A673 (cell line): ENCODE results near the gene TCEAL4. TPM values are rescaled to one million over a fixed set of nuclear protein-coding genes. Genes with fewer than 3 reads are reported as not detected.

Source experiments
- BruUV-seq: library from RNA; stranded (reverse); fragments of 400-500 nt; replicated peaks from 2 replicates; lab custom pipeline; 2021; lab: Mats Ljungman, UMichigan
- CTCF ChIA-PET: fragments of 300-600 bp; sonication (Branson Sonifier 250); formaldehyde crosslinking; loops from one replicate; lab custom pipeline; 2022; ENCODE audit warnings: antibody characterized with exemption; lab: Charles Lee
- POLR2A ChIA-PET: fragments of 300-600 bp; sonication (Branson Sonifier 250); formaldehyde crosslinking; loops from one replicate; lab custom pipeline; 2022; ENCODE audit warnings: antibody characterized with exemption; ENCODE audit not compliant: low non-redundant PET; lab: Charles Lee
- DNase-seq: peaks from one replicate; pipeline ENCODE4 v3.0.0-alpha.2; 2015; ENCODE audit warnings: low spot score
- H3K27ac ChIP-seq: fragments of 200-600 bp; sonication (generic); 2 replicates; pipeline ENCODE4 v1.5.1; 2016; ENCODE audit warnings: mixed run types, low read depth, mild to moderate bottlenecking, mixed read lengths, antibody characterized with exemption, low read length; ENCODE audit not compliant: poor library complexity, severe bottlenecking
- H3K27me3 ChIP-seq: fragments of 200-600 bp; sonication (generic); replicated peaks from 2 replicates; pipeline ENCODE4 v1.6.1; 2017; ENCODE audit warnings: mixed run types, low read depth, mild to moderate bottlenecking, mixed read lengths, antibody characterized with exemption, low read length; ENCODE audit not compliant: insufficient read depth, poor library complexity
- H3K36me3 ChIP-seq: fragments of 200-600 bp; sonication (generic); 2 replicates; pipeline ENCODE4 v1.6.1; 2016; ENCODE audit warnings: mixed run types, mild to moderate bottlenecking, mixed read lengths, antibody characterized with exemption, low read length; ENCODE audit not compliant: insufficient read depth, poor library complexity, severe bottlenecking
- H3K4me1 ChIP-seq: fragments of 200-600 bp; sonication (generic); 2 replicates; pipeline ENCODE4 v1.6.1; 2017; ENCODE audit warnings: mixed run types, mild to moderate bottlenecking, mixed read lengths, antibody characterized with exemption, low read length; ENCODE audit not compliant: insufficient read depth, poor library complexity, severe bottlenecking
- H3K4me3 ChIP-seq: fragments of 200-600 bp; sonication (generic); 2 replicates; pipeline ENCODE4 v1.5.1; 2016; ENCODE audit warnings: low read depth, mixed run types, mild to moderate bottlenecking, mixed read lengths, low read length; ENCODE audit not compliant: poor library complexity, severe bottlenecking
- H3K9me3 ChIP-seq: fragments of 200-600 bp; sonication (generic); 2 replicates; pipeline ENCODE4 v1.6.1; 2016; ENCODE audit warnings: mixed run types, low read depth, mild to moderate bottlenecking, mixed read lengths, antibody characterized with exemption, low read length; ENCODE audit not compliant: poor library complexity, severe bottlenecking
- CTCF ChIP-seq: fragments of 300-800, 200-600 bp; sonication (generic); conservative IDR thresholded peaks from 2 replicates; pipeline ENCODE4 v1.5.1; 2017; ENCODE audit warnings: low read depth, mild to moderate bottlenecking, antibody characterized with exemption, low read length, moderate library complexity, mixed read lengths
- EZH2 ChIP-seq: fragments of 200-600 bp; sonication (generic); IDR thresholded peaks from 2 replicates; pipeline ENCODE4 v1.6.1; 2017; ENCODE audit warnings: borderline replicate concordance, low read depth, mild to moderate bottlenecking, mixed read lengths, antibody characterized with exemption, low read length; ENCODE audit not compliant: poor library complexity, severe bottlenecking
- intact Hi-C: fragments of 100-400 bp; cut with micrococcal nuclease; formaldehyde crosslinking; loops from one replicate; pipeline ENCODE4 v1.10.0; 2022; ENCODE audit not compliant: unreplicated experiment
- total RNA-seq: library from RNA; stranded (reverse); gene quantifications from 2 replicates; pipeline ENCODE4 v1.2.3, GENCODE V29; 2021

The TCEAL4 gene
- total RNA-seq, 1 experiment from 2014 or later = 37.3 TPM

- Histone ChIP-seq H3K9me3 (no peaks in the 10 kb centered on the region), H3K4me3 (no peak overlapping the region), H3K36me3 (no peaks in the 10 kb centered on the region), H3K27me3 (peaks cover 3% of the 10 kb centered on the region), H3K4me1 (no peaks in the 10 kb centered on the region), H3K27ac (no peak overlapping the region)
- ChIA-PET POLR2A (no interaction called here), CTCF (no interaction called here)
- no peak for DNase-seq
- no TSS peak for BruUV-seq
- intact Hi-C loops = no loop called here
- TF ChIP-seq CTCF = no peak
- no peak for TF ChIP-seq EZH2
These were observed 25.1 kb upstream of the TCEAL4 start for GRCh38 chrX:103560256-103560655.

- BruUV-seq = no TSS peak
- no peak for DNase-seq
- no peak for TF ChIP-seq EZH2
- TF ChIP-seq CTCF = no peak
- intact Hi-C loops = no loop called here
- ChIA-PET CTCF (no interaction called here), POLR2A (no interaction called here)
- no peaks in the 10 kb centered on the region for H3K36me3 ChIP-seq
- no peak overlapping the region for H3K4me3 ChIP-seq
- no peaks in the 10 kb centered on the region for H3K4me1 ChIP-seq
- H3K27me3 ChIP-seq = peaks cover 4% of the 10 kb centered on the region
- H3K27ac ChIP-seq = no peak overlapping the region
- no peaks in the 10 kb centered on the region for H3K9me3 ChIP-seq
These were observed 22.5 kb upstream of the TCEAL4 start for GRCh38 chrX:103562801-103563200.

GRCh38 chrX:103565197-103565596, 20.1 kb upstream of the TCEAL4 start:
- Histone ChIP-seq H3K4me3 (no peak overlapping the region), H3K4me1 (no peaks in the 10 kb centered on the region), H3K9me3 (no peaks in the 10 kb centered on the region), H3K36me3 (no peaks in the 10 kb centered on the region), H3K27me3 (peaks cover 4% of the 10 kb centered on the region), H3K27ac (no peak overlapping the region)
- BruUV-seq = no TSS peak
- no peak for DNase-seq
- intact Hi-C loops = no loop called here
- TF ChIP-seq CTCF = no peak
- no peak for TF ChIP-seq EZH2
- POLR2A ChIA-PET = no interaction called here
- CTCF ChIA-PET = no interaction called here
